Measurements from ENCODE around the gene TRAK2. TPM values are rescaled to one million over a fixed set of nuclear protein-coding genes. Genes with fewer than 3 reads are reported as not detected.
"Not testable (repeated sequence)": the region's sequence is repeated elsewhere in the genome, so short reads cannot be mapped to it uniquely, and the experiment has no call there.

The TRAK2 gene
- total RNA-seq, 4 donors from 2014 or later = 12.4 to 21.8 (median 18.1) TPM

GRCh38 chr2:201433394-201433995 is 17.8 kb downstream of the TRAK2 start:
- H3K4me3 ChIP-seq (ENCODE audit: low read depth, poor library complexity, severe bottlenecking) = no peak overlapping the region
- no peak for TF ChIP-seq CTCF (IDR thresholded peaks at IDR 0.05)
- TF ChIP-seq POLR2A (IDR thresholded peaks at IDR 0.05) = no peak
- intact Hi-C loops (cut with DNase I; ENCODE audit: low total_unique reads) = no loop called here
- DNase-seq (ENCODE audit: low spot score in 2 of 2) = no peak
- 58 to 61% methylated on average over 11 of the region's 11 CpGs for WGBS, 2 donors

DNA sequence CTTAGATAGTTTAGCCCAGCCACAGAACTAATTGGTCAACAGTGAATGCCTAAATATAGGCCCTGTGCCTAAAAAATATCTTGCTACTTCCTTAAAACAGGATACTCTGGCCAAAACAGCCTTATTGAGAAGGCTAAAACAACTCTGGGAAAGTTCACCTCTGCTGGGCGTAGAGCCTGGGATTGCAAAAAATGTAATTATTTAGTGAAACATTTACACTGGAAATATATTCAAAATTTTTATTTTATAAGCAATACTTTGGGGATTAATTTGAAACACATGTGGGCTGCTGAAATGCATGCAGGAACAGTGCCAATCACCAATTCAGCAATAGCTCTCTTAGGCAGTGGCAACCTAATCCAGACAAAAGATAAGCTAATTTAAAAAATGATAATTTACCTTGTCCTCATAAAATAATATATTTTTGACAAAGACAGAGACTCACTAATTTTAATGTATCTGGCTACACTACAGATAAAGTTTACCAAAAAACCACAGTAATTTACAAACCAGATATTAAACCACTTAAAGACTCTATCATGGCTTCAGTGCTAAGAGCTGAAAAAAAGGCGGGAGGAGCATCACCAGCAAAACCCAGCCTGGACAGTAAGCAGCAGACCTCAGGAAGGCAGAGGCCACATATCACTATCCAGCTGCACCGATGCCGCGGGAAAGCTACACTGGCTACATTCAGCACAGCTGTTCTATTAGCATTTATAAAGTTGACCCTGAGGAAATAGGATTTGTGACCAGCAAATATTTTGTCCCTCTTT is 18.5 kb downstream of the TRAK2 start:
- TF ChIP-seq POLR2A (IDR thresholded peaks at IDR 0.05) (no peak), CTCF (IDR thresholded peaks at IDR 0.05) (no peak)
- intact Hi-C loops (cut with DNase I; ENCODE audit: low total_unique reads) = no loop called here
- WGBS, 2 donors = 56 to 77% methylated on average over 5 of the region's 5 CpGs
- DNase-seq (ENCODE audit: low spot score in 2 of 2) = no peak
- H3K4me3 ChIP-seq (ENCODE audit: low read depth, poor library complexity, severe bottlenecking) = no peak overlapping the region

GRCh38 chr2:201432038-201432620 is 19.1 kb downstream of the TRAK2 start:
- TF ChIP-seq CTCF (IDR thresholded peaks at IDR 0.05) (no peak), POLR2A (IDR thresholded peaks at IDR 0.05) (no peak)
- 23% methylated on average over 4 of the region's 4 CpGs for WGBS, 2 donors

GRCh38 chr2:201430839-201431238 is 20.4 kb downstream of the TRAK2 start:
- intact Hi-C loops (cut with DNase I; ENCODE audit: low total_unique reads) = no loop called here
- TF ChIP-seq POLR2A (IDR thresholded peaks at IDR 0.05) (no peak), CTCF (IDR thresholded peaks at IDR 0.05) (no peak)
- 96 to 99% methylated on average over 4 of the region's 5 CpGs for WGBS, 2 donors

More at GRCh38 chr2:201432038-201432620, 19.1 kb downstream of the TRAK2 start:
- no peak for DNase-seq (ENCODE audit: low spot score in 2 of 2)
- no peak overlapping the region for H3K4me3 ChIP-seq (ENCODE audit: low read depth, poor library complexity, severe bottlenecking)
- intact Hi-C loops (cut with DNase I; ENCODE audit: low total_unique reads) = no loop called here

DNA sequence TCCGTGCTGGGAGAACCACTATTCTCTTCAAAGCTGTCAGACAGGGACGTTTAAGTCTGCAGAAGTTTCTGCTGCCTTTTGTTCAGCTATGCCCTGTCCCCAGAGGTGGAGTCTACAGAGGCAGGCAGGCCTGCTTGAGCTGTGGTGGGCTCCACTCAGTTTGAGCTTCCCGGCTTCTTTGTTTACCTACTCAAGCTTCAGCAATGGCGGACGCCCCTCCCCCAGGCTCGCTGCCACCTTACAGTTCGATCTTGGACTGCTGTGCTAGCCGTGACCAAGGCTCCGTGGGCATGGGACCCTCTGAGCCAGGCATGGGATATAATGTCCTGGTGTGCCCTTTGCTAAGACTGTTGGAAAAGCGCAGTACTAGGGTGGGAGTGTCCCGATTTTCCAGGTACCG is 20.9 kb downstream of the TRAK2 start:
- H3K4me3 ChIP-seq (ENCODE audit: low read depth, poor library complexity, severe bottlenecking); DNase-seq (ENCODE audit: low spot score in 2 of 2); intact Hi-C loops (cut with DNase I; ENCODE audit: low total_unique reads): not testable (repeated sequence)
- WGBS, 2 donors = 95% methylated on average over 12 of the region's 12 CpGs

More at GRCh38 chr2:201430839-201431238, 20.4 kb downstream of the TRAK2 start:
- H3K4me3 ChIP-seq (ENCODE audit: low read depth, poor library complexity, severe bottlenecking) = no peak overlapping the region
- no peak for DNase-seq (ENCODE audit: low spot score in 2 of 2)

DNA sequence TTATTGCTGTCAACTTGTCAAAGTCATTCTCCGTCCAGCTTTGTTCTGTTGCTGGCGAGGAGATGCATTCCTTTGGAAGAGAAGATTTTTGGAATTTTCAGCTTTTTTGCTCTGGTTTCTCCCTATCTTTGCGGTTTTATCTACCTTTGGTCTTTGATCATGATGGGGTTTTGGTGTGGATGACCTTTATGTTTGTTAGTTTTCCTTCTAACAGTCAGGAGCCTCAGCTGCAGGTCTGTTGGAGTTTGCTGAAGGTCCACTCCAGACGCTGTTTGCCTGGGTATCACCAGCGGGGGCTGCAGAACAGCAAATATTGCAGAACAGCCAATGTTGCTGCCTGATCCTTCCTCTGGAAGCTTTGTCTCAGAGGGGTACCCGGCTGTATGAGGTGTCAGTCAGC is 21.4 kb downstream of the TRAK2 start:
- intact Hi-C loops (cut with DNase I; ENCODE audit: low total_unique reads); DNase-seq (ENCODE audit: low spot score in 2 of 2): not testable (repeated sequence)

GRCh38 chr2:201428366-201428765 is 22.9 kb downstream of the TRAK2 start:
- DNase-seq (ENCODE audit: low spot score in 2 of 2); intact Hi-C loops (cut with DNase I; ENCODE audit: low total_unique reads); H3K4me3 ChIP-seq (ENCODE audit: low read depth, poor library complexity, severe bottlenecking): not testable (repeated sequence)

More for the DNA sequence above, 21.4 kb downstream of the TRAK2 start:
- H3K4me3 ChIP-seq (ENCODE audit: low read depth, poor library complexity, severe bottlenecking) = not testable (repeated sequence)
- 94 to 95% methylated on average over 6 of the region's 6 CpGs for WGBS, 2 donors
